Liver (tissue), 9 donors: ENCODE data around the gene SLC25A42. TPM values are rescaled to one million over a fixed set of nuclear protein-coding genes. Genes with fewer than 3 reads are reported as not detected.

Experiments used
- DNase-seq: peaks from one replicate; pipeline ENCODE4 v3.0.0-alpha.2; 2017; ENCODE audit warnings: low spot score
- H3K27ac ChIP-seq, 2 donors: one replicate each; pipeline ENCODE4 v1.7.0; 2013; ENCODE audit warnings: inconsistent platforms in 2 of 2, low read length in 2 of 2, control low read depth in 1 of 2, low read depth in 1 of 2, mild to moderate bottlenecking in 1 of 2
- H3K27me3 ChIP-seq, 4 donors: one replicate each; pipeline versions ENCODE4 v1.6.1 to v1.7.0; 2013; ENCODE audit warnings: low read length in 3 of 4, inconsistent platforms in 1 of 4, mild to moderate bottlenecking in 1 of 4, moderate library complexity in 1 of 4; ENCODE audit not compliant: control insufficient read depth in 4 of 4, insufficient read depth in 4 of 4
- H3K36me3 ChIP-seq, 4 donors: one replicate each; pipeline versions ENCODE4 v1.6.1 to v1.7.0; 2013; ENCODE audit warnings: low read length in 3 of 4, mild to moderate bottlenecking in 3 of 4, low read depth in 1 of 4, moderate library complexity in 1 of 4; ENCODE audit not compliant: control insufficient read depth in 4 of 4, insufficient read depth in 3 of 4
- H3K4me1 ChIP-seq, 4 donors: one replicate each; pipeline versions ENCODE4 v1.6.1 to v1.7.0; 2013; ENCODE audit warnings: low read length in 3 of 4, mild to moderate bottlenecking in 3 of 4, moderate library complexity in 1 of 4; ENCODE audit not compliant: control insufficient read depth in 4 of 4, insufficient read depth in 4 of 4
- H3K4me3 ChIP-seq, 3 donors: one replicate each; pipeline versions ENCODE4 v1.6.1 to v1.7.0; 2013; ENCODE audit warnings: low read length in 3 of 3, control low read depth in 1 of 3, low read depth in 1 of 3, mild to moderate bottlenecking in 1 of 3
- H3K9ac ChIP-seq, 2 donors: one replicate each; pipeline ENCODE4 v1.7.0; 2013; ENCODE audit warnings: low read length in 2 of 2, mild to moderate bottlenecking in 2 of 2, moderate library complexity in 2 of 2, control low read depth in 1 of 2, low read depth in 1 of 2
- H3K9me3 ChIP-seq, 4 donors: one replicate each; pipeline versions ENCODE4 v1.6.1 to v1.7.0; 2013; ENCODE audit warnings: low read length in 3 of 4; ENCODE audit not compliant: control insufficient read depth in 4 of 4
- EGR1 ChIP-seq, 2 donors: IDR thresholded peaks; 2 replicates each; pipeline ENCODE4 v1.6.1; 2016 to 2018; ENCODE audit warnings: antibody characterized with exemption in 2 of 2, low read depth in 2 of 2
- FOXA1 ChIP-seq: IDR thresholded peaks from 2 replicates; pipeline ENCODE4 v1.6.1; 2016; ENCODE audit warnings: antibody characterized with exemption
- FOXA2 ChIP-seq: IDR thresholded peaks from 2 replicates; pipeline ENCODE4 v1.6.1; 2016; ENCODE audit warnings: antibody characterized with exemption
- GABPA ChIP-seq, 2 donors: IDR thresholded peaks in 1 of 2; conservative IDR thresholded peaks in 1 of 2; 2 replicates each; pipeline ENCODE4 v1.6.1; 2016; ENCODE audit warnings: antibody characterized with exemption in 2 of 2, mild to moderate bottlenecking in 1 of 2, moderate library complexity in 1 of 2
- HNF4A ChIP-seq, 2 donors: conservative IDR thresholded peaks; 2 replicates each; pipeline ENCODE4 v1.6.1; 2016; ENCODE audit warnings: antibody characterized with exemption in 2 of 2, mild to moderate bottlenecking in 2 of 2
- JUND ChIP-seq, 2 donors: IDR thresholded peaks; 2 replicates each; pipeline ENCODE4 v1.6.1; 2016; ENCODE audit warnings: antibody characterized with exemption in 2 of 2
- NR2F2 ChIP-seq: IDR thresholded peaks from 2 replicates; pipeline ENCODE4 v1.6.1; 2016; ENCODE audit warnings: antibody characterized with exemption
- RAD21 ChIP-seq, 2 donors: IDR thresholded peaks; 2 replicates each; pipeline ENCODE4 v1.6.1; 2016; ENCODE audit warnings: antibody characterized with exemption in 2 of 2, mild to moderate bottlenecking in 2 of 2
- REST ChIP-seq: IDR thresholded peaks from 2 replicates; pipeline ENCODE4 v1.6.1; 2016; ENCODE audit warnings: antibody characterized with exemption, mild to moderate bottlenecking
- RXRA ChIP-seq, 2 donors: IDR thresholded peaks; 2 replicates each; pipeline ENCODE4 v1.6.1; 2017 to 2018; ENCODE audit warnings: antibody characterized with exemption in 2 of 2, mild to moderate bottlenecking in 1 of 2
- SP1 ChIP-seq: IDR thresholded peaks from 2 replicates; pipeline ENCODE4 v1.6.1; 2018; ENCODE audit warnings: antibody characterized with exemption, mild to moderate bottlenecking
- TAF1 ChIP-seq: conservative IDR thresholded peaks from 2 replicates; pipeline ENCODE4 v1.6.1; 2016; ENCODE audit warnings: antibody characterized with exemption, mild to moderate bottlenecking
- YY1 ChIP-seq: IDR thresholded peaks from 2 replicates; pipeline ENCODE4 v1.6.1; 2016; ENCODE audit warnings: antibody characterized with exemption, mild to moderate bottlenecking
- WGBS: extraction: QIAGEN DNeasy Blood & Tissue Kit; methylation state at CpG from one replicate; pipeline ENCODE4 v1.1.7; 2013; 5-methylcytosine and 5-hydroxymethylcytosine counted together
- polyA plus RNA-seq, 2 donors: library from polyadenylated mRNA; stranded (reverse) in 1 of 2; unstranded in 1 of 2; fragments of 200-250 nt in 1 of 2; fragments of >200 nt in 1 of 2; fragmentation: Nextera tagmentation in 1 of 2; extraction: Ambion mirVana in 1 of 2; gene quantifications; one replicate each; pipeline versions ENCODE4 v1.2.1 to v1.2.3, GENCODE V29; 2013 to 2015
- total RNA-seq, 2 donors: library from RNA; depleted of rRNA; stranded (reverse); fragments of >200 nt; gene quantifications; one replicate each; pipeline ENCODE4 v1.2.3, GENCODE V29; 2014
- TF ChIP-seq, protein P1 (sequence below): fragments of 150-350 bp; IDR thresholded peaks from 2 replicates; pipeline ENCODE4 v1.5.1; 2017; ENCODE audit warnings: improper control_type of control experiment, low read depth, low read length; ENCODE audit not compliant: missing input control
- TF ChIP-seq, protein P2 (sequence below): IDR thresholded peaks from 2 replicates; pipeline ENCODE4 v1.6.1; 2016; ENCODE audit warnings: antibody characterized with exemption
- TF ChIP-seq, protein P3 (sequence below): IDR thresholded peaks from 2 replicates; pipeline ENCODE4 v1.6.1; 2016; ENCODE audit warnings: antibody characterized with exemption
- donor health status: healthy.
- donor health status: healthy.
- donor health status: healthy.
- donor health status: healthy.
- donor health status: healthy.

SLC25A42 gene
- total and polyA plus RNA-seq, 4 donors: 24.7 to 89.6 (median 60.2) TPM

GRCh38 chr19:19032420-19033175, 31.2 kb upstream of the SLC25A42 start:
- DNase-seq: peak; percentile 78
- peak overlapping the region; percentile 67 to 96 (median 91) for H3K4me3 ChIP-seq
- 12% methylated on average over 31 of the region's 31 CpGs for WGBS
- H3K9ac ChIP-seq: peak overlapping the region; percentile 61 to 63
- H3K9me3 ChIP-seq: no peaks in the 10 kb centered on the region
- H3K4me1 ChIP-seq: peaks cover 2 to 28% (median 19%) of the 10 kb centered on the region in 4 donors
- TF ChIP-seq, protein P1, sequence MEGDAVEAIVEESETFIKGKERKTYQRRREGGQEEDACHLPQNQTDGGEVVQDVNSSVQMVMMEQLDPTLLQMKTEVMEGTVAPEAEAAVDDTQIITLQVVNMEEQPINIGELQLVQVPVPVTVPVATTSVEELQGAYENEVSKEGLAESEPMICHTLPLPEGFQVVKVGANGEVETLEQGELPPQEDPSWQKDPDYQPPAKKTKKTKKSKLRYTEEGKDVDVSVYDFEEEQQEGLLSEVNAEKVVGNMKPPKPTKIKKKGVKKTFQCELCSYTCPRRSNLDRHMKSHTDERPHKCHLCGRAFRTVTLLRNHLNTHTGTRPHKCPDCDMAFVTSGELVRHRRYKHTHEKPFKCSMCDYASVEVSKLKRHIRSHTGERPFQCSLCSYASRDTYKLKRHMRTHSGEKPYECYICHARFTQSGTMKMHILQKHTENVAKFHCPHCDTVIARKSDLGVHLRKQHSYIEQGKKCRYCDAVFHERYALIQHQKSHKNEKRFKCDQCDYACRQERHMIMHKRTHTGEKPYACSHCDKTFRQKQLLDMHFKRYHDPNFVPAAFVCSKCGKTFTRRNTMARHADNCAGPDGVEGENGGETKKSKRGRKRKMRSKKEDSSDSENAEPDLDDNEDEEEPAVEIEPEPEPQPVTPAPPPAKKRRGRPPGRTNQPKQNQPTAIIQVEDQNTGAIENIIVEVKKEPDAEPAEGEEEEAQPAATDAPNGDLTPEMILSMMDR: no peak
- TF ChIP-seq YY1: no peak
- peak; percentile 25 for TF ChIP-seq SP1
- TF ChIP-seq TAF1: no peak
- TF ChIP-seq FOXA2: no peak
- TF ChIP-seq REST: no peak
- peak in 1 of 2 donors; percentile 28 for TF ChIP-seq GABPA (IDR thresholded peaks at IDR 0.05 in 1 of 2, conservative IDR thresholded peaks at IDR 0.05 in 1 of 2)
- TF ChIP-seq, protein P2, sequence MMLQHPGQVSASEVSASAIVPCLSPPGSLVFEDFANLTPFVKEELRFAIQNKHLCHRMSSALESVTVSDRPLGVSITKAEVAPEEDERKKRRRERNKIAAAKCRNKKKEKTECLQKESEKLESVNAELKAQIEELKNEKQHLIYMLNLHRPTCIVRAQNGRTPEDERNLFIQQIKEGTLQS: no peak
- TF ChIP-seq RAD21 (IDR thresholded peaks at IDR 0.05): no peak
- peak in 1 of 2 donors; percentile 4 for TF ChIP-seq RXRA (IDR thresholded peaks at IDR 0.05)
- no peak for TF ChIP-seq FOXA1
- no peak for TF ChIP-seq HNF4A (conservative IDR thresholded peaks at IDR 0.05)
- TF ChIP-seq, protein P3, sequence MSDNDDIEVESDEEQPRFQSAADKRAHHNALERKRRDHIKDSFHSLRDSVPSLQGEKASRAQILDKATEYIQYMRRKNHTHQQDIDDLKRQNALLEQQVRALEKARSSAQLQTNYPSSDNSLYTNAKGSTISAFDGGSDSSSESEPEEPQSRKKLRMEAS: no peak
- TF ChIP-seq JUND (IDR thresholded peaks at IDR 0.05): no peak
- TF ChIP-seq NR2F2: no peak
- H3K27ac ChIP-seq: peak overlapping the region; percentile 80
- peaks cover 4 to 12% (median 7%) of the 10 kb centered on the region in 4 donors for H3K36me3 ChIP-seq
- H3K27me3 ChIP-seq: no peaks in the 10 kb centered on the region

DNA sequence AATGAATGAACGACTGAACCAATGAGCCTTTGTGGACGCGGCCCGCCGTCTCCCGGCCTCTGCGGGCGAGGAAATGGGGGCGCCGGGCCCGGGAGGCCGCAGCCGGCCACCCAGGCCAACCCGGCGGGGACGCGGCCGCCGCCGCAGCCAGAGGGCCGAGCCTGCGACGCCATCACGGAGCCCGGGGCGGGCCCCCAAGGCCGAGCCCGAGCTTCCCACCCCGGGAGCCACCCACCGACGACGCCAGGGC, 30.7 kb upstream of the SLC25A42 start:
- no peak for DNase-seq
- Histone ChIP-seq H3K4me3 (peak overlapping the region; percentile 67 to 96 (median 91)), H3K9me3 (no peaks in the 10 kb centered on the region), H3K36me3 (peaks cover 4 to 12% (median 7%) of the 10 kb centered on the region in 4 donors), H3K27ac (peak overlapping the region; percentile 80), H3K27me3 (no peaks in the 10 kb centered on the region), H3K9ac (peak overlapping the region; percentile 61 to 63), H3K4me1 (peaks cover 2 to 23% (median 17%) of the 10 kb centered on the region in 4 donors)
- TF ChIP-seq EGR1 (IDR thresholded peaks at IDR 0.05; ENCODE audit: low read depth in 2 of 2) (no peak), REST (no peak), FOXA2 (no peak), GABPA (IDR thresholded peaks at IDR 0.05 in 1 of 2, conservative IDR thresholded peaks at IDR 0.05 in 1 of 2) (no peak), YY1 (no peak)
- TF ChIP-seq, protein P1: no peak
- WGBS: under 1% methylated on average over 32 of the region's 32 CpGs
